Peyer's patch (tissue), 4 donors: ENCODE data around the gene CNTNAP2.

ENCODE experiments used
- POLR2A ChIP-seq, 2 donors: fragments of 450-650 bp; IDR thresholded peaks; one replicate each; pipeline ENCODE4 v1.5.1; 2017; ENCODE audit warnings: antibody characterized with exemption in 2 of 2, mild to moderate bottlenecking in 2 of 2, moderate library complexity in 2 of 2
- TF ChIP-seq, protein P1 (sequence below), 6 experiments: fragments of 450-650 bp in 4 of 6; fragments of 200-600 bp in 2 of 6; sonication (generic) in 1 of 6; IDR thresholded peaks; one replicate each; pipeline ENCODE4 v1.5.1; 2017 to 2019; ENCODE audit warnings: antibody characterized with exemption in 6 of 6, mild to moderate bottlenecking in 3 of 6, moderate library complexity in 1 of 6

DNA sequence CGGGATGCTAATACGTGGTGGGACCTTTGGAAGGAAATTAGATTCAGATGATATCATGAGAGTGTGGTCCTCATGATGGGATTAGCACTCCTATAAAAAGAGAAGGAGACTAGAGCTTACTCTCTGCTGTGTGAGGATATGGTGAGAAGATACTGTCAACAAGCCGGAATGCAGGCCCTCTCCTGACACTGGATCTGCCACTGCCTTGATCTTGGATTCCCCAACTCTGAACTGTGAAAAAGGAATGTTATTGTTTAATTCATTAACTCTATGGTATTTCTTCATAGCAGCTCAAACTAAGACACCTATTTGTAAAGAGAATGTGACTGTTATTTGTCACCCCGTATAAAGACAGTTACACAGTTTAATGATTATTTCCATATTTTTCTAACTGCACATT is 1246.5 kb downstream of the CNTNAP2 start:
- no peak for TF ChIP-seq POLR2A (IDR thresholded peaks at IDR 0.05)
- TF ChIP-seq, protein P1, sequence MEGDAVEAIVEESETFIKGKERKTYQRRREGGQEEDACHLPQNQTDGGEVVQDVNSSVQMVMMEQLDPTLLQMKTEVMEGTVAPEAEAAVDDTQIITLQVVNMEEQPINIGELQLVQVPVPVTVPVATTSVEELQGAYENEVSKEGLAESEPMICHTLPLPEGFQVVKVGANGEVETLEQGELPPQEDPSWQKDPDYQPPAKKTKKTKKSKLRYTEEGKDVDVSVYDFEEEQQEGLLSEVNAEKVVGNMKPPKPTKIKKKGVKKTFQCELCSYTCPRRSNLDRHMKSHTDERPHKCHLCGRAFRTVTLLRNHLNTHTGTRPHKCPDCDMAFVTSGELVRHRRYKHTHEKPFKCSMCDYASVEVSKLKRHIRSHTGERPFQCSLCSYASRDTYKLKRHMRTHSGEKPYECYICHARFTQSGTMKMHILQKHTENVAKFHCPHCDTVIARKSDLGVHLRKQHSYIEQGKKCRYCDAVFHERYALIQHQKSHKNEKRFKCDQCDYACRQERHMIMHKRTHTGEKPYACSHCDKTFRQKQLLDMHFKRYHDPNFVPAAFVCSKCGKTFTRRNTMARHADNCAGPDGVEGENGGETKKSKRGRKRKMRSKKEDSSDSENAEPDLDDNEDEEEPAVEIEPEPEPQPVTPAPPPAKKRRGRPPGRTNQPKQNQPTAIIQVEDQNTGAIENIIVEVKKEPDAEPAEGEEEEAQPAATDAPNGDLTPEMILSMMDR (IDR thresholded peaks at IDR 0.05), result no peak
